Measurements from ENCODE around the gene TMEM245.
"Not testable (repeated sequence)": the region's sequence is repeated elsewhere in the genome, so short reads cannot be mapped to it uniquely, and the experiment has no call there.

Gene TMEM245

DNA sequence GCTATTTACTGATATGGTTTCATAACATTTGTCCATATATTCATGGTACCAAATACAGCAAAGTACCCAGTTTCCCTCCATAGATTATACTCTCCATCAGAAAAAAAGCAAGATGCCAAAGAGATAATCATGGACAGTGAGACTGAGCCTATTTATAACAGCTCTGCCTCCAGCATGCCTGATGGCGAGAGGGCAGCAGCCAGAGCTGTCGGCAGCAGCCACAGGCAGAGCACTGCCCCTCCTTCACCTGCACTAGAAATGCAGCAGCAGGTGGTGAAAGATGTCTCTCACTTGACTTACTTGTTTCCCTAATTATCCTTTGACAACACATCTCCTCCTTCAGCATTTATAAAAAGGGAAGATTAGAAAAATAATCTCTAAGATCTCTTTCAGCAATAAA is 138.9 kb downstream of the TMEM245 start:
- no peak for DNase-seq

DNA sequence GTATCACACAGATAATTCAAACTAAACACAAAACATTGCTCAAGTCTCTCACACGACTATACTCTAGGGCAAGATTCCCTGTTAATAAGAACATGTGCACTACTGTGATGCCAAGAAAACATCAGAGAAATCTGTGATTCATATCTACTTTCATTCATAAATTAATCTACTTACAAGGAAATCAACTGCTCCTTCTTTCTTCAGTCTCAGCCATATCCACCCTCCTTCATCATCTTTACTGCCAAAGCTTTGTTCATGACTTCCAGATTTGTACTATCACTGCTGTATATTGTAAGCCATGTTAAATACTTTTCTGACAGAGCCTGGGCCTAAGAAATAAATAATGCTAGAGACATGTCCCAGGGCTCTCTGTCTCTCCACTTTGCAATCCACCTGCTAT is 141.5 kb downstream of the TMEM245 start:
- DNase-seq = no peak

DNA sequence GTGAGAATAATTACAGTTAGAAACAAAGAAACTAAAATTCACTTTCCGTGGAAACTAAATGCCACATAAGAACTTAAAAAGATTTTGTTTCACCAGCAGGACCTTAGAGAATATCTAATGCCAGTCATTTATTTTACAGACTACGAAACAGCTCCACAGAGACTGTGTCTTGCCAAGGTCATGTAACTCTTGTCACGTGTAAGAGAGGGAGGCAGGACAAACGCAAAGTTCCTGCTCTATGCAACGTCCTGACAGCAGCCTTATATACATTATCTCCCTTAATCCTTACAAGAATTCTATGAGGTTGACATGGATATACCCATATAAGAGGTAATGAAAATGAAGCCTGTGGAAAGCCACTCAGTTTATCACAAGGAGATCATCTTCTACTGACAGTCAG is 145.9 kb downstream of the TMEM245 start:
- no peak for DNase-seq

DNA sequence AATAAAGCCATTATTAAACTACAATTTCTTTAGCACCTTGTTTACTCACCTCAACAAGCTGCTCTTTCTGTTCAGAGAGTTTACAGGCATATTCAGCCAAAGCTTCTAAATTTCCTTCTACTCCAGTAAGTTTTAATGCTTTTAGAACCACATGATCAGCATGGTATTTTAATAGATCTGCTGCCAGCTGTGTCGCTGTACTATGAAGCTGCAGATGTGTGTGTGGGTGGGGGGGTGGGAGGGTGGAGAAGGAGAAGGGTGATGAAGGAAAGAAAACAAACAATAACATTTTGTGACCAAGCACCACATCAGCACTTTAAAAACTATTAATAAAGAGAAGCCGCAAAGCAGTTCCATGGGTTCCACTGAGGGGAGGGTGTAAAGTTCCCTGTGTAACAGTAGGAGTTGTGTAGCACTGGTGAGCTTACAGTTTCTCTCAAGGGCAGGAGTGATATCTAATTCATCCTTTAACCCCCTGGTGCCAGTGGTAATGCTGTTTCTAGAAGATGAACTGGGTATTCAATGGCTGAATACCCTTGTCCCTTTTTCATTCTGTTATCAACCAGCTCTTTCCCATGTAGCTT is 147.0 kb downstream of the TMEM245 start:
- DNase-seq = no peak

DNA sequence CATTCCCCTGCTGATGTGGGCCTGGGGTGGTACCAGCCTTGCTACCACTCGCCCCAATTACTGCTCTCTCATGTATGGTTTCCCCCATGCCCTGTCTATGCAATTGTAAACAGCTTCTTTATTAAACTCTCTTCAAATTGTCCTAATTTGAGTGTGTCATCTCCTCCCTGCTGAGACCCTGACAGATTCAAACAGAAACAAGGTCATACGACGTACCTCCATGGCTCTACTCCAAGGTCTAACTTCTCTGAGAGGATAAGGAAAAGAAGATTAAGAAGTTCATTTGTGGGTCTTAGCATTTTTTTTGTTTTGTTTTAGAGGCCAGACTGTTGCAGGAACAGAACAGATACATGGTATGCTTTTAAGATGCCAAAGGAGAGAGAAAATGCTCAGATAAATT is 147.6 kb downstream of the TMEM245 start:
- no peak for DNase-seq

DNA sequence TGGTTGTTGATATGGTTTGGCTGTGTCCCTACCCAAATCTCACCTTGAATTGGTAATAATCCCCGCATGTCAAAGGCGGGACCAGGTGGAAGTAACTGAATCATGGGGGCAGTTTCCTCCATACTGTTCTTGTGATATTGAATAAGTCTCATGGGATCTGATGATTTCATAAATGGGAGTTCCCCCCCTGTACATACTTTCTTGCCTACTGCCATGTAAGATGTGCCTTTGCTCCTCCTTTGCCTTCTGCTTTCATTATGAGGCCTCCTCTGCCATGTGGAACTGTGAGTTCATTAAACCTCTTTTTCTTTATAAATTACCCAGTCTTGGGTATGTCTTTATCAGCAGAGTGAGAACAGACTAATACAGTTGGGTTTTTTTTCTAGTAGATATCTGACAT is 148.4 kb downstream of the TMEM245 start:
- not testable (repeated sequence) for DNase-seq

DNA sequence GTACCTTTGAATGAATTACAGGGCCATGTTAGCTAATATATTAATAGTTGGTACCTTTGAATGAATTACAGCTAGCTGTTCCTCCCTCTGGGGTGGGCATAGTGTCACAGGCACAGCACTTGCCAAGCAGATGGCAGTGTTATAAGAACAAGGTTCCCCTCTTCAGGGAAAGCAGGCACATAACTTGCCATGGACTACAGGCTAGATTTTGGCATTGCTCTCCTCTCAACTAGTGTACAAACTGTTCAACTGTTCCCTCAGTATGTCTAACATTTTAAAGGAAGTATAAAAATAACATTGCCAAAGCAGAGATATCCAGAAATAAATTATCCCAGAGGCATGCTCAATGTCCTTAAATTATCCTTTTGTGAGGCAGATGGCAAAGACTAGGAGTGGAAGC is 151.8 kb downstream of the TMEM245 start:
- no peak for DNase-seq
